ENCODE data around the gene RHEB.

DNA sequence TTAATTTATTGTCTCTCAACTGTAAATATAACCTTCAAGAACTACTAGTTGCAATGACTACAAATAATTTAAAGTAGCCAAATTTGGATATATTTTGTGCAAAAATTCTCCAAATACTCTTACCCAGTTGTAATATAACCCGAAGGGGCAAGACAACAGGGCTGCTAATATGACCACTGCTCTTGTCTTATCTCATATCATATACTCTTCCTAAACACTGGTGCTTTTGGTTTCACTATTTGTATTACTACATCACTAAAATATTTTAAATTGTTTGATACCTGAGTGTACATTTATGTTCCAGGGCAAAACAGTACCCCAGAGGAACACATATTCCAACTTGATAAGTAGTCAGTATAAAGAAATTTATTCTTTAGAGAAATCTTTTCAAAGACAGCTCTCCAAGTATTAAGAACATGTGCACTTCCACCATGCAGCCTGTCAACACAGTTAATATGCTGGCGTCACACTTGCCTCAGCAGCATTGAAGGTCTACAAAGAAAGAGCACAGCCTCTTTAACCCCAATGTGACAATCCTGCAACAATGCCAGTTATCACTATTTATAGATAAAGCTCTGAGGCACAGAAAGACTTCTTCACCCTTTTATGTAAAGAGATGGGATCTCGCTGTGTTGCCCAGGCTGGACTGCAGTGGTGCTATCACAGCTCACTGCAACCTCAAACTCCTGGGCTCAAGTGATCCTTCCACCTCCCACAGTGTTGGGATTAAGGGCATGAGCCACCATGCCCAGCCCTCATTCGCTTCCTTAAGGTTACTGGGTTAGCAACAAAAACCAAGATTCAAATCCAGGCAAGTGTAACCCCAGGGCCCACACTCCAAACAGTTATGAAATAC lies 37.8 kb downstream of the RHEB start:
- TF ChIP-seq POLR2AphosphoS5 (IDR thresholded peaks at IDR 0.05; ENCODE audit: low read depth) (no peak), EZH2phosphoT487 (IDR thresholded peaks at IDR 0.05; ENCODE audit: unreplicated experiment) (no peak), EZH2 (IDR thresholded peaks at IDR 0.05; ENCODE audit: low read depth, unreplicated experiment) (no peak), JUNB (IDR thresholded peaks at IDR 0.05; ENCODE audit: unreplicated experiment) (no peak), ZNF114 (CRISPR knock-in tag; IDR thresholded peaks at IDR 0.05) (no peak), CREB1 (CRISPR knock-in tag; IDR thresholded peaks at IDR 0.05; ENCODE audit: low read depth) (no peak), ZNF331 (CRISPR knock-in tag; IDR thresholded peaks at IDR 0.05; ENCODE audit: low read depth) (no peak)
- TF ChIP-seq, protein P1, sequence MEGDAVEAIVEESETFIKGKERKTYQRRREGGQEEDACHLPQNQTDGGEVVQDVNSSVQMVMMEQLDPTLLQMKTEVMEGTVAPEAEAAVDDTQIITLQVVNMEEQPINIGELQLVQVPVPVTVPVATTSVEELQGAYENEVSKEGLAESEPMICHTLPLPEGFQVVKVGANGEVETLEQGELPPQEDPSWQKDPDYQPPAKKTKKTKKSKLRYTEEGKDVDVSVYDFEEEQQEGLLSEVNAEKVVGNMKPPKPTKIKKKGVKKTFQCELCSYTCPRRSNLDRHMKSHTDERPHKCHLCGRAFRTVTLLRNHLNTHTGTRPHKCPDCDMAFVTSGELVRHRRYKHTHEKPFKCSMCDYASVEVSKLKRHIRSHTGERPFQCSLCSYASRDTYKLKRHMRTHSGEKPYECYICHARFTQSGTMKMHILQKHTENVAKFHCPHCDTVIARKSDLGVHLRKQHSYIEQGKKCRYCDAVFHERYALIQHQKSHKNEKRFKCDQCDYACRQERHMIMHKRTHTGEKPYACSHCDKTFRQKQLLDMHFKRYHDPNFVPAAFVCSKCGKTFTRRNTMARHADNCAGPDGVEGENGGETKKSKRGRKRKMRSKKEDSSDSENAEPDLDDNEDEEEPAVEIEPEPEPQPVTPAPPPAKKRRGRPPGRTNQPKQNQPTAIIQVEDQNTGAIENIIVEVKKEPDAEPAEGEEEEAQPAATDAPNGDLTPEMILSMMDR (conservative IDR thresholded peaks at IDR 0.05; ENCODE audit: low read depth in 2 of 2) = no peak
- TF ChIP-seq, protein P2, sequence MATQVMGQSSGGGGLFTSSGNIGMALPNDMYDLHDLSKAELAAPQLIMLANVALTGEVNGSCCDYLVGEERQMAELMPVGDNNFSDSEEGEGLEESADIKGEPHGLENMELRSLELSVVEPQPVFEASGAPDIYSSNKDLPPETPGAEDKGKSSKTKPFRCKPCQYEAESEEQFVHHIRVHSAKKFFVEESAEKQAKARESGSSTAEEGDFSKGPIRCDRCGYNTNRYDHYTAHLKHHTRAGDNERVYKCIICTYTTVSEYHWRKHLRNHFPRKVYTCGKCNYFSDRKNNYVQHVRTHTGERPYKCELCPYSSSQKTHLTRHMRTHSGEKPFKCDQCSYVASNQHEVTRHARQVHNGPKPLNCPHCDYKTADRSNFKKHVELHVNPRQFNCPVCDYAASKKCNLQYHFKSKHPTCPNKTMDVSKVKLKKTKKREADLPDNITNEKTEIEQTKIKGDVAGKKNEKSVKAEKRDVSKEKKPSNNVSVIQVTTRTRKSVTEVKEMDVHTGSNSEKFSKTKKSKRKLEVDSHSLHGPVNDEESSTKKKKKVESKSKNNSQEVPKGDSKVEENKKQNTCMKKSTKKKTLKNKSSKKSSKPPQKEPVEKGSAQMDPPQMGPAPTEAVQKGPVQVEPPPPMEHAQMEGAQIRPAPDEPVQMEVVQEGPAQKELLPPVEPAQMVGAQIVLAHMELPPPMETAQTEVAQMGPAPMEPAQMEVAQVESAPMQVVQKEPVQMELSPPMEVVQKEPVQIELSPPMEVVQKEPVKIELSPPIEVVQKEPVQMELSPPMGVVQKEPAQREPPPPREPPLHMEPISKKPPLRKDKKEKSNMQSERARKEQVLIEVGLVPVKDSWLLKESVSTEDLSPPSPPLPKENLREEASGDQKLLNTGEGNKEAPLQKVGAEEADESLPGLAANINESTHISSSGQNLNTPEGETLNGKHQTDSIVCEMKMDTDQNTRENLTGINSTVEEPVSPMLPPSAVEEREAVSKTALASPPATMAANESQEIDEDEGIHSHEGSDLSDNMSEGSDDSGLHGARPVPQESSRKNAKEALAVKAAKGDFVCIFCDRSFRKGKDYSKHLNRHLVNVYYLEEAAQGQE (IDR thresholded peaks at IDR 0.05; ENCODE audit: unreplicated experiment) = no peak

All from GM23338 (cell line).